Ishikawa (cell line): ENCODE data around the gene C20orf202.

Source experiments
- CREB1 ChIP-seq: IDR thresholded peaks from 2 replicates; pipeline ENCODE4 v1.6.1; 2012; ENCODE audit warnings: low read depth
- EP300 ChIP-seq: IDR thresholded peaks from 2 replicates; pipeline ENCODE4 v1.6.1; 2012; ENCODE audit warnings: borderline replicate concordance
- MAX ChIP-seq: IDR thresholded peaks from 2 replicates; pipeline ENCODE4 v1.6.1; 2012
- NFIC ChIP-seq: IDR thresholded peaks from 2 replicates; pipeline ENCODE4 v1.6.1; 2012
- RAD21 ChIP-seq: IDR thresholded peaks from 2 replicates; pipeline ENCODE4 v1.6.1; 2012; ENCODE audit warnings: low read depth
- REST ChIP-seq: IDR thresholded peaks from 2 replicates; pipeline ENCODE4 v1.6.1; 2012; ENCODE audit warnings: low read depth, mild to moderate bottlenecking
- YY1 ChIP-seq: IDR thresholded peaks from 2 replicates; pipeline ENCODE4 v1.6.1; 2012; ENCODE audit warnings: low read depth

GRCh38 chr20:1254254-1254653 lies 51.0 kb downstream of the C20orf202 start:
- TF ChIP-seq CREB1, result no peak
- no peak for TF ChIP-seq MAX
- no peak for TF ChIP-seq YY1
- TF ChIP-seq REST, result no peak
- TF ChIP-seq EP300, result no peak
- no peak for TF ChIP-seq RAD21
- TF ChIP-seq NFIC, result no peak
